ENCODE data around the gene SPTBN4. TPM values are rescaled to one million over a fixed set of nuclear protein-coding genes. Genes with fewer than 3 reads are reported as not detected.
A peak's percentile ranks its signal among the peaks of the same experiment; 100 is the strongest.
"Not testable (repeated sequence)": the region's sequence is repeated elsewhere in the genome, so short reads cannot be mapped to it uniquely, and the experiment has no call there.

The SPTBN4 gene
- total RNA-seq, 1 donor from 2014 or later: 0.53 TPM

GRCh38 chr19:40620161-40620485, 153.3 kb downstream of the SPTBN4 start:
- H3K27ac ChIP-seq: no peak overlapping the region
- no peak overlapping the region for H3K4me3 ChIP-seq
- DNase-seq (no peak), ATAC-seq (no peak)
- peaks cover 4% of the 10 kb centered on the region for H3K4me1 ChIP-seq
- H3K9me3 ChIP-seq: no peaks in the 10 kb centered on the region
- no peaks in the 10 kb centered on the region for H3K27me3 ChIP-seq (ENCODE audit: low read depth)
- intact Hi-C loops (cut with DNase I): no loop called here
- TF ChIP-seq CTCF (IDR thresholded peaks at IDR 0.05): no peak
- peaks cover 63% of the 10 kb centered on the region for H3K36me3 ChIP-seq

- ATAC-seq: no peak
- intact Hi-C loops (cut with DNase I): no loop called here
- TF ChIP-seq CTCF (IDR thresholded peaks at IDR 0.05): no peak
- no peak for DNase-seq
- H3K36me3 ChIP-seq: peaks cover 73% of the 10 kb centered on the region
- H3K27me3 ChIP-seq (ENCODE audit: low read depth): no peaks in the 10 kb centered on the region
- H3K27ac ChIP-seq: no peak overlapping the region
- no peaks in the 10 kb centered on the region for H3K4me1 ChIP-seq
- no peaks in the 10 kb centered on the region for H3K9me3 ChIP-seq
- H3K4me3 ChIP-seq: no peak overlapping the region
These were observed 154.5 kb downstream of the SPTBN4 start for GRCh38 chr19:40621283-40621682.

DNA sequence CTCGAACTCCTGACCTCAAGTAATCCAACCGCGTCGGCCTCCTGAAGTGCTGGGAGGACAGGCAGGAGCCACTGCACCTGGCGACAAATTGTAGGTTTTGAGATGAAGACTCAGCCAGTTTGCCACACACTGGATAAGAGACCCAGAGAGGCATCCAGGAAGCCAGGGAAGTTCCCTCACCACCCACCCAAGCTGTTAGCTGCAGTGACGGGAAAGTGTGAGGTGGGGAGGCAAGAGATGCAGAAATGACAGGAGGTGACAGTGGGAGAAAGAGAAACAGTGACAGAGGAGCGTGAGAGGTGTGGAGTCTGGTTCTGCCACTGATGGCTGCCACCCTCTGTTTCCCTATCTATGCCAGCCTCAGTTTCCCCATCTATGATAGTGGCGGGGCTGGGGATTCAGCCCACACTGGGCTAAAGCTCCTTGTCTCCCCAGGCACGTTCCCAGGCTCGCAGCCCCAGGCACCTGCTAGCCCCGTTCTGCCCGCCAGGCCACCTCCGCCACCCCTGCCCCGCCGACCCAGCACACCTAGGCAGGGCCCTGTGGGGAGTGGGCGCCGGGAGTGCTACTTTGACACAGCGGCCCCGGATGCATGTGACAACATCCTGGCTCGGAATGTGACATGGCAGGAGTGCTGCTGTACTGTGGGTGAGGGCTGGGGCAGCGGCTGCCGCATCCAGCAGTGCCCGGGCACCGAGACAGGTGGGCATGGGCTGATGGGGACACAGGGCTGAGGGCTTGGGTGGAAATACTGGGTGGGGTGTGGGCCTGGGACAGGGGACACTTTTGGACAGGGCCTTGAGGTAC, 155.4 kb downstream of the SPTBN4 start:
- ATAC-seq: no peak
- H3K4me3 ChIP-seq: no peak overlapping the region
- H3K27me3 ChIP-seq (ENCODE audit: low read depth): no peaks in the 10 kb centered on the region
- intact Hi-C loops (cut with DNase I): no loop called here
- no peaks in the 10 kb centered on the region for H3K9me3 ChIP-seq
- no peak overlapping the region for H3K27ac ChIP-seq
- H3K36me3 ChIP-seq: peaks cover 82% of the 10 kb centered on the region
- TF ChIP-seq CTCF (IDR thresholded peaks at IDR 0.05): no peak
- H3K4me1 ChIP-seq: no peaks in the 10 kb centered on the region
- DNase-seq: no peak

GRCh38 chr19:40622773-40623075, 155.9 kb downstream of the SPTBN4 start:
- Histone ChIP-seq H3K4me3 (no peak overlapping the region), H3K4me1 (no peaks in the 10 kb centered on the region), H3K27ac (no peak overlapping the region), H3K36me3 (peaks cover 88% of the 10 kb centered on the region), H3K27me3 (ENCODE audit: low read depth) (no peaks in the 10 kb centered on the region), H3K9me3 (no peaks in the 10 kb centered on the region)
- intact Hi-C loops (cut with DNase I): no loop called here
- ATAC-seq (no peak), DNase-seq (no peak)
- TF ChIP-seq CTCF (IDR thresholded peaks at IDR 0.05): no peak

- no peak for TF ChIP-seq CTCF (IDR thresholded peaks at IDR 0.05)
- no peaks in the 10 kb centered on the region for H3K4me1 ChIP-seq
- H3K4me3 ChIP-seq: no peak overlapping the region
- peaks cover 91% of the 10 kb centered on the region for H3K36me3 ChIP-seq
- H3K27me3 ChIP-seq (ENCODE audit: low read depth): no peaks in the 10 kb centered on the region
- intact Hi-C loops (cut with DNase I): no loop called here
- no peaks in the 10 kb centered on the region for H3K9me3 ChIP-seq
- H3K27ac ChIP-seq: no peak overlapping the region
- DNase-seq: peak; percentile 60
- peak; percentile 26 to 52 for ATAC-seq
These were observed 156.8 kb downstream of the SPTBN4 start for GRCh38 chr19:40623403-40624251.

DNA sequence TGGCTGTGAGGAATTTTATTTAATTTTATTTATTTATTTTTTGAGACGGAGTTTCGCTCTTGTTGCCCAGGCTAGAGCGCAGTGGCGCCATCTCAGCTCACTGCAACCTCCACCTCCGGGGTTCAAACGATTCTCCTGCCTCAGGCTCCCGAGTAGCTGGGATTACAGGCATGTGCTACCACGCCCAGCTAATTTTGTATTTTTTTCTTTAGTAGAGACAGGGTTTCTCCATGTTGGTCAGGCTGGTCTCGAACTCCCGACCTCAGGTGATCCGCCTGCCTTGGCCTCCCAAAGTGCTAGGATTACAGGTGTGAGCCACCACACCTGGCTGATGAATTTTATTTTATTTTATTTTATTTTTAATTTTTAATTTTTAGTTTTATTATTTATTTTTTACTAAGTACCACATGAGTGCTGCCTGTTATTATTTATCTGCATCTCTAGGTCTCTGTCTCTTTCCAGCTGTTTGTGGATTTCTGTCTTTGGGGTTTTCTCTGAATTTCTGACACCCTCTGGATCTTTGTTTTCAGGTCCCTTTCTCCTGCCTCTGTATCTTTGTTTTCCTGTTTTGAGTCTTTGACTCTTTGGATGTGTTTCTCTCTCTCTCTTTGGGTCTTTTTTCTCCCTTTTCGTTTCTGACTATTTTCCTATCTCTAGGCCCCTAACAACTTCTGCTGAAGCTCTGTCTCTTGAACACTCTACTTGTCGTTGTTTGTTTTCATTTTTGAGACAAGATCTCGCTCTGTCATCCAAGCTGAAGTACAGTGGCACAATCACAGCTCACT, 157.8 kb downstream of the SPTBN4 start:
- H3K36me3 ChIP-seq: peaks cover 91% of the 10 kb centered on the region
- H3K4me3 ChIP-seq; H3K27me3 ChIP-seq (ENCODE audit: low read depth); intact Hi-C loops (cut with DNase I); DNase-seq; H3K9me3 ChIP-seq; H3K4me1 ChIP-seq; ATAC-seq; H3K27ac ChIP-seq: not testable (repeated sequence)
